Measurements from ENCODE around the gene RPL3.

RPL3 gene

DNA sequence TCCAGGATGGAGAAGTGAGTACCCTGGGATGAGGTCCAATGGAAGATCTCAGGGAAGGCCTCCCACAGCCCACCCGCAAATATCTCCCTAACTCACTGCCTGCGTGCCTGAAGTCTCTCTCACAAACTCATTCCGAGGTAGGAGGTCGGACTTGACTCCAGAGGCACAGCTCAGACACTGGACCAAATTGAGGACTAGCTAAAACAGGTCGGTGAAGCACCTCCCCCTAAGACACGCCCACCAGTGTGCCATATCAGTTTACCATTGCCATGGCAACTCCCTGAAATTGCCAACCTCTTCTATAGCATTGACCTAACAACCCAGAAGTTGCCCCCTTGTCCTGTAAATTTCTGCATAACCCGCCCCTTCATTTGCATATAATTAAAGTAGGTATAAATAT is 17.5 kb downstream of the RPL3 start:
- no peak overlapping the region for H3K27ac ChIP-seq (ENCODE audit: low read depth, low read length, poor library complexity, severe bottlenecking)
- H3K4me1 ChIP-seq (ENCODE audit: insufficient read depth, low read length, severe bottlenecking) = peaks cover 8% of the 10 kb centered on the region
- H3F3A ChIP-seq (ENCODE audit: insufficient read depth, low read length) = no peaks in the 10 kb centered on the region
- no peaks in the 10 kb centered on the region for H3K79me2 ChIP-seq (ENCODE audit: insufficient read depth, low read length)
- no peaks in the 10 kb centered on the region for H3K9me3 ChIP-seq (ENCODE audit: low read length)
- H2AFZ ChIP-seq (ENCODE audit: low read length) = no peak overlapping the region
- H3K4me3 ChIP-seq (ENCODE audit: low read depth, low read length, poor library complexity, severe bottlenecking) = no peak overlapping the region
- no peaks in the 10 kb centered on the region for H3K36me3 ChIP-seq (ENCODE audit: insufficient read depth, low read length)
- H3K4me2 ChIP-seq (ENCODE audit: low read length) = no peak overlapping the region
- H4K20me1 ChIP-seq (ENCODE audit: insufficient read depth, low read length) = no peaks in the 10 kb centered on the region
- no peaks in the 10 kb centered on the region for H3K9me2 ChIP-seq (ENCODE audit: low read depth, low read length)
- H3K27me3 ChIP-seq (ENCODE audit: insufficient read depth, low read length) = peaks cover 13% of the 10 kb centered on the region; the same call in 1 of the 2 replicates
- no peak for TF ChIP-seq EZH2 (IDR thresholded peaks at IDR 0.05; ENCODE audit: borderline replicate concordance, low read length)
- TF ChIP-seq, protein P1, sequence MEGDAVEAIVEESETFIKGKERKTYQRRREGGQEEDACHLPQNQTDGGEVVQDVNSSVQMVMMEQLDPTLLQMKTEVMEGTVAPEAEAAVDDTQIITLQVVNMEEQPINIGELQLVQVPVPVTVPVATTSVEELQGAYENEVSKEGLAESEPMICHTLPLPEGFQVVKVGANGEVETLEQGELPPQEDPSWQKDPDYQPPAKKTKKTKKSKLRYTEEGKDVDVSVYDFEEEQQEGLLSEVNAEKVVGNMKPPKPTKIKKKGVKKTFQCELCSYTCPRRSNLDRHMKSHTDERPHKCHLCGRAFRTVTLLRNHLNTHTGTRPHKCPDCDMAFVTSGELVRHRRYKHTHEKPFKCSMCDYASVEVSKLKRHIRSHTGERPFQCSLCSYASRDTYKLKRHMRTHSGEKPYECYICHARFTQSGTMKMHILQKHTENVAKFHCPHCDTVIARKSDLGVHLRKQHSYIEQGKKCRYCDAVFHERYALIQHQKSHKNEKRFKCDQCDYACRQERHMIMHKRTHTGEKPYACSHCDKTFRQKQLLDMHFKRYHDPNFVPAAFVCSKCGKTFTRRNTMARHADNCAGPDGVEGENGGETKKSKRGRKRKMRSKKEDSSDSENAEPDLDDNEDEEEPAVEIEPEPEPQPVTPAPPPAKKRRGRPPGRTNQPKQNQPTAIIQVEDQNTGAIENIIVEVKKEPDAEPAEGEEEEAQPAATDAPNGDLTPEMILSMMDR (IDR thresholded peaks at IDR 0.05; ENCODE audit: low read length) = no peak
- H3K9ac ChIP-seq (ENCODE audit: low read length) = no peak overlapping the region

DNA sequence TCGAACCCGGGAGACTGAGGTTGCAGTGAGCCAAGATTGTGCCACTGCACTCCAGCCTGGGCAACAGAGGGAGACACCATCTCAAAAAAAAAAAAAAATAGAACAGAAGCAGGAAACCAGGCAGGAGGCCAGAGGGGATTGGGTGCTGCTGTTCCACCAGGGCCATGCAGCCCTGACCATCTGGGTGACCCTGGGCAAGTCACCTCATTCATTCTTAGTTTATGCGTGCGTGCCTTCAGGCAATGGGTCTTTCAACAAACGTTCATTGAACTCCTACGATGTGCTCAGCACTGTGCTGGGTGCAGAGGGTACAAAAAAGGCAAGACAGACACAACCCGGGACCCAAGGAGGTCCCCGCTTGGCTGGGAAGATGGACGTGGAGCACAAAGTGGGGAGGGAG is 18.3 kb downstream of the RPL3 start:
- H3K27ac ChIP-seq (ENCODE audit: low read depth, low read length, poor library complexity, severe bottlenecking) = no peak overlapping the region
- no peak overlapping the region for H3K4me3 ChIP-seq (ENCODE audit: low read depth, low read length, poor library complexity, severe bottlenecking)
- no peaks in the 10 kb centered on the region for H3F3A ChIP-seq (ENCODE audit: insufficient read depth, low read length)
- H3K27me3 ChIP-seq (ENCODE audit: insufficient read depth, low read length) = peaks cover 7% of the 10 kb centered on the region; the same call in 1 of the 2 replicates
- no peaks in the 10 kb centered on the region for H4K20me1 ChIP-seq (ENCODE audit: insufficient read depth, low read length)
- peaks cover 8% of the 10 kb centered on the region for H3K4me1 ChIP-seq (ENCODE audit: insufficient read depth, low read length, severe bottlenecking)
- no peak overlapping the region for H3K9ac ChIP-seq (ENCODE audit: low read length)
- H3K36me3 ChIP-seq (ENCODE audit: insufficient read depth, low read length) = no peaks in the 10 kb centered on the region
- no peak overlapping the region for H2AFZ ChIP-seq (ENCODE audit: low read length)
- no peaks in the 10 kb centered on the region for H3K9me2 ChIP-seq (ENCODE audit: low read depth, low read length)
- no peaks in the 10 kb centered on the region for H3K79me2 ChIP-seq (ENCODE audit: insufficient read depth, low read length)
- H3K4me2 ChIP-seq (ENCODE audit: low read length) = no peak overlapping the region
- TF ChIP-seq, protein P1 (IDR thresholded peaks at IDR 0.05; ENCODE audit: low read length) = no peak
- TF ChIP-seq EZH2 (IDR thresholded peaks at IDR 0.05; ENCODE audit: borderline replicate concordance, low read length) = no peak
- H3K9me3 ChIP-seq (ENCODE audit: low read length) = no peaks in the 10 kb centered on the region

DNA sequence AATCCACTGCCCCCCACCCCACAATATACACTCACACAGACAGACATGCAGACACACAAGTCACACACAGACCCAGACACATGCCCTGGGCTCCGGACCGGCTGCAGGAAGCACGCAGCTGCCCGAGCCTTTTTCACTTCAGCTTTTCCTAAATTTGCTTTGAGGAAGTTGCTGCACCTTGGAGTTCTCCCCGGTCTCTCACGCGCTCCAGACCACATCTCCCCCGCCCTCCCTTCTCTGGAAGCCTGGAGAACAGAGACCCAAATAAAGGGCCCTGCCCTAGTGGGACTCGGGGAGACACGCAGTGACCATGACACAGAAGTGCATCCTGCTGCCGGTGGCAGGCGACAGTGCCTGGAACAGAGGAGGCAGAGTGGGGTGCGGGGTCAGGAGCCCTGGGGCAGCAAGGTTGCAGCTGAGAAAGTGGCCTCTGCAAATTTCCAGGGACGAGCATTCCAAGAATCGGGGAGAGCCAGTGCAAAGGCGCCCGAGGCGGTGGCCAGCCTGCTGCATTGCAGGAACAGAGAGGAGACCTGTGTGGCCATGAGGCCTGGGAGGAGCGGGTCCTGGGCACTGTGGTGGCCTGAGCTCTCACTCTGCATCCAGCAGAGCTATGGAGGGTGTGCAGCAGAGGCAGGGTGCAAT is 19.1 kb downstream of the RPL3 start:
- Histone ChIP-seq H3K27me3 (ENCODE audit: insufficient read depth, low read length) (peaks cover 5% of the 10 kb centered on the region; the same call in 1 of the 2 replicates), H3K9me2 (ENCODE audit: low read depth, low read length) (no peaks in the 10 kb centered on the region), H3K4me2 (ENCODE audit: low read length) (no peak overlapping the region), H3K27ac (ENCODE audit: low read depth, low read length, poor library complexity, severe bottlenecking) (no peak overlapping the region), H3F3A (ENCODE audit: insufficient read depth, low read length) (no peaks in the 10 kb centered on the region), H3K9ac (ENCODE audit: low read length) (no peak overlapping the region), H3K9me3 (ENCODE audit: low read length) (no peaks in the 10 kb centered on the region), H3K79me2 (ENCODE audit: insufficient read depth, low read length) (no peaks in the 10 kb centered on the region), H3K4me3 (ENCODE audit: low read depth, low read length, poor library complexity, severe bottlenecking) (no peak overlapping the region), H4K20me1 (ENCODE audit: insufficient read depth, low read length) (no peaks in the 10 kb centered on the region), H2AFZ (ENCODE audit: low read length) (no peak overlapping the region), H3K36me3 (ENCODE audit: insufficient read depth, low read length) (no peaks in the 10 kb centered on the region), H3K4me1 (ENCODE audit: insufficient read depth, low read length, severe bottlenecking) (peaks cover 8% of the 10 kb centered on the region)
- TF ChIP-seq, protein P1 (IDR thresholded peaks at IDR 0.05; ENCODE audit: low read length) = no peak
- no peak for TF ChIP-seq EZH2 (IDR thresholded peaks at IDR 0.05; ENCODE audit: borderline replicate concordance, low read length)

Data from OCI-LY1 (cell line).